ENCODE results near the gene KLHDC3.

- TF ChIP-seq RBM22 (IDR thresholded peaks at IDR 0.05; ENCODE audit: low read depth, low read length, poor library complexity, severe bottlenecking) (no peak), POLR2A (conservative IDR thresholded peaks at IDR 0.05) (no peak), EZH2 (IDR thresholded peaks at IDR 0.05; ENCODE audit: borderline replicate concordance, low read depth, low read length) (no peak), CEBPB (tag; IDR thresholded peaks at IDR 0.05) (no peak), TCF7 (IDR thresholded peaks at IDR 0.05; ENCODE audit: borderline replicate concordance) (no peak), CTCF (IDR thresholded peaks at IDR 0.05 in 2 of 3, conservative IDR thresholded peaks at IDR 0.05 in 1 of 3; ENCODE audit: insufficient read depth in 2 of 3, low read depth in 1 of 3, low read length in 3 of 3) (no peak), SP1 (CRISPR knock-in tag; IDR thresholded peaks at IDR 0.05) (no peak), CEBPZ (IDR thresholded peaks at IDR 0.05; ENCODE audit: borderline replicate concordance, low read depth, low read length) (no peak)
- TF ChIP-seq, protein P1, sequence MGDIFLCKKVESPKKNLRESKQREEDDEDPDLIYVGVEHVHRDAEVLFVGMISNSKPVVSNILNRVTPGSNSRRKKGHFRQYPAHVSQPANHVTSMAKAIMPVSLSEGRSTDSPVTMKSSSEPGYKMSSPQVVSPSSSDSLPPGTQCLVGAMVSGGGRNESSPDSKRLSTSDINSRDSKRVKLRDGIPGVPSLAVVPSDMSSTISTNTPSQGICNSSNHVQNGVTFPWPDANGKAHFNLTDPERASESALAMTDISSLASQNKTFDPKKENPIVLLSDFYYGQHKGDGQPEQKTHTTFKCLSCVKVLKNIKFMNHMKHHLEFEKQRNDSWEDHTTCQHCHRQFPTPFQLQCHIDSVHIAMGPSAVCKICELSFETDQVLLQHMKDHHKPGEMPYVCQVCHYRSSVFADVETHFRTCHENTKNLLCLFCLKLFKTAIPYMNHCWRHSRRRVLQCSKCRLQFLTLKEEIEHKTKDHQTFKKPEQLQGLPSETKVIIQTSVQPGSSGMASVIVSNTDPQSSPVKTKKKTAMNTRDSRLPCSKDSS (IDR thresholded peaks at IDR 0.05; ENCODE audit: low read depth, partially characterized antibody) = no peak
Observed at GRCh38 chr6:43016176-43016942, 2.3 kb downstream of the KLHDC3 start.
